Measurements from ENCODE around the gene POLD1.
A peak's percentile ranks its signal among the peaks of the same experiment; 100 is the strongest.

The POLD1 gene

GRCh38 chr19:50410109-50410508, 26.0 kb downstream of the POLD1 start:
- TF ChIP-seq CTCF (IDR thresholded peaks at IDR 0.05): no peak
- H3K27ac ChIP-seq: no peak overlapping the region
- no peak for DNase-seq (ENCODE audit: low spot score)
- H3K4me3 ChIP-seq: no peak overlapping the region

- H3K4me3 ChIP-seq: no peak overlapping the region
- DNase-seq (ENCODE audit: low spot score): no peak
- TF ChIP-seq CTCF (IDR thresholded peaks at IDR 0.05): no peak
- H3K27ac ChIP-seq: no peak overlapping the region
Observed at GRCh38 chr19:50412419-50412818, 28.3 kb downstream of the POLD1 start.

GRCh38 chr19:50413096-50413495, 28.9 kb downstream of the POLD1 start:
- no peak for DNase-seq (ENCODE audit: low spot score)
- Histone ChIP-seq H3K4me3 (no peak overlapping the region), H3K27ac (no peak overlapping the region)
- TF ChIP-seq CTCF (IDR thresholded peaks at IDR 0.05): no peak

- DNase-seq (ENCODE audit: low spot score): no peak
- TF ChIP-seq CTCF (IDR thresholded peaks at IDR 0.05): no peak
- no peak overlapping the region for H3K4me3 ChIP-seq
- H3K27ac ChIP-seq: no peak overlapping the region
Observed at GRCh38 chr19:50413531-50413930, 29.4 kb downstream of the POLD1 start.

- H3K4me3 ChIP-seq: peak overlapping the region; percentile 17
- TF ChIP-seq CTCF (IDR thresholded peaks at IDR 0.05): peak; percentile 85
- no peak overlapping the region for H3K27ac ChIP-seq
- no peak for DNase-seq (ENCODE audit: low spot score)
Observed at GRCh38 chr19:50414864-50415660, 30.9 kb downstream of the POLD1 start.

- DNase-seq (ENCODE audit: low spot score): no peak
- TF ChIP-seq CTCF (IDR thresholded peaks at IDR 0.05): no peak
- H3K4me3 ChIP-seq: peak overlapping the region; percentile 17
- no peak overlapping the region for H3K27ac ChIP-seq
Observed at GRCh38 chr19:50415661-50416033, 31.5 kb downstream of the POLD1 start.

Measured in coronary artery (tissue), 2 donors.